ENCODE data around the gene WWOX. TPM values are rescaled to one million over a fixed set of nuclear protein-coding genes. Genes with fewer than 3 reads are reported as not detected.

Gene WWOX
- total RNA-seq, 1 donor from 2014 or later, result 28.2 TPM

GRCh38 chr16:78480588-78480987, 381.1 kb downstream of the WWOX start:
- H3K9me3 Mint-ChIP-seq (ENCODE audit: unreplicated experiment), result no peaks in the 10 kb centered on the region
- H3K27me3 Mint-ChIP-seq (ENCODE audit: unreplicated experiment), result no peaks in the 10 kb centered on the region
- peaks cover 15% of the 10 kb centered on the region for H3K4me1 Mint-ChIP-seq (ENCODE audit: unreplicated experiment)
- no peak for DNase-seq (ENCODE audit: extremely low spot score, unreplicated experiment)
- no peaks in the 10 kb centered on the region for H3K36me3 Mint-ChIP-seq (ENCODE audit: unreplicated experiment)
- TF ChIP-seq CTCF (IDR thresholded peaks at IDR 0.05), result no peak
- no peak overlapping the region for H3K27ac Mint-ChIP-seq (ENCODE audit: unreplicated experiment)
- no peak overlapping the region for H3K4me3 Mint-ChIP-seq (ENCODE audit: unreplicated experiment)

- TF ChIP-seq CTCF (IDR thresholded peaks at IDR 0.05), result no peak
- DNase-seq (ENCODE audit: extremely low spot score, unreplicated experiment), result no peak
- Mint-ChIP-seq H3K27ac (ENCODE audit: unreplicated experiment) (no peak overlapping the region), H3K36me3 (ENCODE audit: unreplicated experiment) (no peaks in the 10 kb centered on the region), H3K4me3 (ENCODE audit: unreplicated experiment) (no peak overlapping the region), H3K27me3 (ENCODE audit: unreplicated experiment) (no peaks in the 10 kb centered on the region), H3K4me1 (ENCODE audit: unreplicated experiment) (peaks cover 15% of the 10 kb centered on the region), H3K9me3 (ENCODE audit: unreplicated experiment) (no peaks in the 10 kb centered on the region)
Observed at GRCh38 chr16:78483124-78483992, 383.9 kb downstream of the WWOX start.

DNA sequence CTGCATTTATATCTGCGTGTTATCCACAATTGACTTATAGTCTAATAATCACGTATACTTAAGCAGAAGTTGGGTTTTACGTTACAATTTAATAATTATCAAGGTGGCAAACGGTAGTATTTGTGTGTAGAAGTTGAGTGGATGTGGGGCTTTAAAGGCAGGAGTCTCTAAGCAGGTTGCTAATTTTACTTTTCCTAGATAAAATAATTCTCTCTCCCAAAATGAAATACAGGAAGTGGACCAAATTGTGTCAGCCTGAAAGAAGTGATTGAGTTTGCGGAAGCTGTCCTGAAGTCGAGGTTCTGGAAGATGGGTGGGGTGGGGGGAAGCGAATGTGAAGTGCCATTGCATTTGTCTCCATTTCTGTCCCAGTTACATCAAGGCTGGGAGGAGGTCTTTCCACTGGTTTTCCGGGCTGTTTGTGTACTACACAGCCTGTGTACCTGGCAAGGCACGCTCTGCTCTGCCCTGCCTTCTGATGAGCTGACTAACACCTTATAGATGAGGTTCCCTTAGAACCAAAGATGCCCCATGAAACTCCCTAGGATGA, 385.1 kb downstream of the WWOX start:
- Mint-ChIP-seq H3K27me3 (ENCODE audit: unreplicated experiment) (no peaks in the 10 kb centered on the region), H3K4me1 (ENCODE audit: unreplicated experiment) (peaks cover 15% of the 10 kb centered on the region), H3K36me3 (ENCODE audit: unreplicated experiment) (no peaks in the 10 kb centered on the region), H3K9me3 (ENCODE audit: unreplicated experiment) (no peaks in the 10 kb centered on the region), H3K4me3 (ENCODE audit: unreplicated experiment) (no peak overlapping the region), H3K27ac (ENCODE audit: unreplicated experiment) (no peak overlapping the region)
- DNase-seq (ENCODE audit: extremely low spot score, unreplicated experiment), result no peak
- TF ChIP-seq CTCF (IDR thresholded peaks at IDR 0.05), result no peak

DNA sequence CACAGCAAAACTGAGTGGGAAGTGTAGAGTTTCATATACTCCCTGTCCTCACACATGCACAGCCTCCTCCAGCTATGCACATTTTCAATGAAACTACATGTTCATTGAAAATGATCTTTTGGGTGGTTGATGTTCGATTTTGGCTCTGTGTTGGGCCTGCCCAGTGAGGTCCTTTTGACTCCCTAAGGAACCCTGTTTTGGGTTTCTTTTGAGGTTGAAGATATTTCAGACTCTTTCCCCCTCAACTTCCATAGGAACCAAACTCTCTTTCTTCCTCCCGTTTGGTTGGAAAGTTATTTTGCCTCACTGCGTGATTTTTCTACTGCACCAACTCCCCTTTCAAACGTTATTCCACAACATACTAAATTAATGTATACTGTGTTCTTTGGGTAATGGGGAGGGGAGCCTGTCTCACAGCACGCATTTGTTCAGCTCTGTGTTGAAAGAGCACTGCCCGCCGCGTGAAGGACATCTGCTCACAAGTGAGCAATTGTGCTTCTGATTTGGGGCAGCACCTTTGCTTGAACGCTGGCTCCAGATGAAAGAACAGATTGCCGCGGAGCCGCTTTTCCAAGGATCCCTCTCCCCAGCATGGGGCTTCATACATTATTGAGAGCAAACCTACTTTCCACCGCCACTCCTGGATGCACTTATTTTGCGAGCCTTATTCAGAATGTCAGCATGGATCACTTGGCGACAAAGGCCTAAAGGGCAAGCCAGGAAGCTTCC, 385.9 kb downstream of the WWOX start:
- Mint-ChIP-seq H3K27ac (ENCODE audit: unreplicated experiment) (no peak overlapping the region), H3K36me3 (ENCODE audit: unreplicated experiment) (no peaks in the 10 kb centered on the region), H3K4me1 (ENCODE audit: unreplicated experiment) (peaks cover 15% of the 10 kb centered on the region), H3K27me3 (ENCODE audit: unreplicated experiment) (no peaks in the 10 kb centered on the region), H3K4me3 (ENCODE audit: unreplicated experiment) (no peak overlapping the region), H3K9me3 (ENCODE audit: unreplicated experiment) (no peaks in the 10 kb centered on the region)
- DNase-seq (ENCODE audit: extremely low spot score, unreplicated experiment), result no peak
- no peak for TF ChIP-seq CTCF (IDR thresholded peaks at IDR 0.05)

DNA sequence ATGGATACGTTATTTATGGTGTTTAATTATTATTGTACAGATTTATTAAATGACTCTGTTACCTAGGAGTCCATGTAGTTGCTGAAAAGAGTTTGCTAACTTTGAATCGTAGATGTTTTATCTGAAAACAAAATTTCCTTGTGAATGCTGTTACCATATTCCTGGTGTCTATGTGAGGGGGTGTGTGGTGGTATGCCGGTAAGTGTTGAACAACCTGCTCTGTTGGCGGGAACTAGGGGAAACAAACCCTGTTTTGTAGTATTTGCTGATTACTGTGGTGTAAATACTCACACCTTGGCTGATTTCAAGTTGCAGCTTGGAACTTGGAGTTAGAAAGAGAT, 386.4 kb downstream of the WWOX start:
- no peak for DNase-seq (ENCODE audit: extremely low spot score, unreplicated experiment)
- no peak for TF ChIP-seq CTCF (IDR thresholded peaks at IDR 0.05)
- no peaks in the 10 kb centered on the region for H3K9me3 Mint-ChIP-seq (ENCODE audit: unreplicated experiment)
- no peaks in the 10 kb centered on the region for H3K36me3 Mint-ChIP-seq (ENCODE audit: unreplicated experiment)
- H3K4me1 Mint-ChIP-seq (ENCODE audit: unreplicated experiment), result peaks cover 11% of the 10 kb centered on the region
- no peaks in the 10 kb centered on the region for H3K27me3 Mint-ChIP-seq (ENCODE audit: unreplicated experiment)
- no peak overlapping the region for H3K27ac Mint-ChIP-seq (ENCODE audit: unreplicated experiment)
- H3K4me3 Mint-ChIP-seq (ENCODE audit: unreplicated experiment), result no peak overlapping the region
